Suprapubic skin (tissue), 4 donors: ENCODE measurements around the gene OSBPL8.

Source experiments
- CTCF ChIP-seq, 2 donors: fragments of 200-600 bp in 1 of 2; fragments of 450-650 bp in 1 of 2; sonication (generic) in 1 of 2; IDR thresholded peaks; one replicate each; pipeline ENCODE4 v1.5.1; 2016 to 2019; ENCODE audit warnings: antibody characterized with exemption in 2 of 2, mild to moderate bottlenecking in 1 of 2, moderate library complexity in 1 of 2
- POLR2A ChIP-seq, 2 donors: fragments of 450-650 bp; IDR thresholded peaks; one replicate each; pipeline ENCODE4 v1.6.1; 2017; ENCODE audit warnings: antibody characterized with exemption in 2 of 2, mild to moderate bottlenecking in 2 of 2, moderate library complexity in 2 of 2
- POLR2AphosphoS5 ChIP-seq, 3 donors: sonication (generic); formaldehyde crosslinking; IDR thresholded peaks; one replicate each; pipeline ENCODE4 v1.6.1; 2017; ENCODE audit warnings: antibody characterized with exemption in 3 of 3

GRCh38 chr12:76398106-76398505 is 161.5 kb downstream of the OSBPL8 start:
- TF ChIP-seq CTCF (IDR thresholded peaks at IDR 0.05) (no peak), POLR2A (IDR thresholded peaks at IDR 0.05) (no peak), POLR2AphosphoS5 (IDR thresholded peaks at IDR 0.05) (no peak)
